ENCODE measurements around the gene SLC25A31. TPM values are rescaled to one million over a fixed set of nuclear protein-coding genes. Genes with fewer than 3 reads are reported as not detected.

SLC25A31 gene
- total and polyA plus RNA-seq, 10 of the 15 experiments (the other 5 are each of a cell fraction or from before 2014, with no cell fraction given) = not detected

GRCh38 chr4:127822430-127822829 lies 92.2 kb downstream of the SLC25A31 start (continued):
- no peak for TF ChIP-seq CUX1 (IDR thresholded peaks at IDR 0.05; ENCODE audit: insufficient replicate concordance, low read depth, low read length)
- no peak for TF ChIP-seq EP300 (IDR thresholded peaks at IDR 0.05; ENCODE audit: borderline replicate concordance in 1 of 2, control insufficient read depth in 1 of 2, low read depth in 2 of 2, low read length in 2 of 2)
- TF ChIP-seq CHD4 (IDR thresholded peaks at IDR 0.05) = no peak
- TF ChIP-seq E4F1 (IDR thresholded peaks at IDR 0.05; ENCODE audit: borderline replicate concordance, partially characterized antibody) = no peak

Other genes with a start within 250 kb of the SLC25A31 start
- gene INTU, start 97.4 kb upstream of the SLC25A31 start, total RNA-seq (2014; rRNA removed) = not detected in 2 replicates
- gene INTU, start 97.4 kb upstream of the SLC25A31 start, total RNA-seq (2014; rRNA removed; fragmentation: Illumina TruSeq; extraction: Trizol) = under 0.01 TPM in 1 of 2 replicates, not detected in the other
- 0.15 TPM in 1 of 2 replicates, not detected in the other for gene INTU, start 97.4 kb upstream of the SLC25A31 start, total RNA-seq (2021)
- gene INTU, start 97.4 kb upstream of the SLC25A31 start, polyA plus RNA-seq (2011; rRNA removed) = 0.03 and 0.04 TPM in 2 replicates
- under 0.01 TPM in 1 of 2 replicates, not detected in the other for gene INTU, start 97.4 kb upstream of the SLC25A31 start, polyA plus RNA-seq (2014; fragmentation: Illumina TruSeq; extraction: Trizol)
- under 1 TPM in 1 of 2 experiments, not detected in 1; 0.02 TPM for gene INTU, start 97.4 kb upstream of the SLC25A31 start, polyA plus RNA-seq (2014; fragmentation: Nextera tagmentation; extraction: Ambion mirVana)
- under 0.01 TPM in 1 of 2 replicates, not detected in the other for gene INTU, start 97.4 kb upstream of the SLC25A31 start, polyA plus RNA-seq (2014; rRNA removed)
- gene INTU, start 97.4 kb upstream of the SLC25A31 start, polyA plus RNA-seq (2016; fragmentation: Nextera tagmentation; extraction: Ambion mirVana) = not detected
- 12.0 and 12.1 TPM in 2 replicates for gene HSPA4L, start 51.9 kb downstream of the SLC25A31 start, total RNA-seq (2014; rRNA removed)
- 23.1 and 24.1 TPM in 2 replicates for gene HSPA4L, start 51.9 kb downstream of the SLC25A31 start, total RNA-seq (2014; rRNA removed; fragmentation: Illumina TruSeq; extraction: Trizol)
- 20.4 and 21.5 TPM in 2 replicates for gene HSPA4L, start 51.9 kb downstream of the SLC25A31 start, total RNA-seq (2021)
- 21.3 and 37.8 TPM in 2 replicates for gene HSPA4L, start 51.9 kb downstream of the SLC25A31 start, polyA plus RNA-seq (2011; rRNA removed)
- 23.8 and 30.2 TPM in 2 replicates for gene HSPA4L, start 51.9 kb downstream of the SLC25A31 start, polyA plus RNA-seq (2014; fragmentation: Illumina TruSeq; extraction: Trizol)
- 10 to 100 TPM in 1 of 2 experiments, 1 to 10 TPM in 1; 8.6 to 12.8 TPM for gene HSPA4L, start 51.9 kb downstream of the SLC25A31 start, polyA plus RNA-seq (2014; fragmentation: Nextera tagmentation; extraction: Ambion mirVana)
- 8.4 and 11.1 TPM in 2 replicates for gene HSPA4L, start 51.9 kb downstream of the SLC25A31 start, polyA plus RNA-seq (2014; rRNA removed)
- 10 to 100 TPM; 38.1 to 40.5 TPM for gene HSPA4L, start 51.9 kb downstream of the SLC25A31 start, polyA plus RNA-seq (2016; fragmentation: Nextera tagmentation; extraction: Ambion mirVana)
- gene PLK4, start 150.5 kb downstream of the SLC25A31 start, total RNA-seq (2014; rRNA removed) = 49.1 and 49.2 TPM in 2 replicates
- gene PLK4, start 150.5 kb downstream of the SLC25A31 start, total RNA-seq (2014; rRNA removed; fragmentation: Illumina TruSeq; extraction: Trizol) = 40.1 and 46.4 TPM in 2 replicates
- gene PLK4, start 150.5 kb downstream of the SLC25A31 start, total RNA-seq (2021) = 34.7 and 34.8 TPM in 2 replicates
- gene PLK4, start 150.5 kb downstream of the SLC25A31 start, polyA plus RNA-seq (2011; rRNA removed) = 54.9 and 90.6 TPM in 2 replicates
- 48.4 and 65.1 TPM in 2 replicates for gene PLK4, start 150.5 kb downstream of the SLC25A31 start, polyA plus RNA-seq (2014; fragmentation: Illumina TruSeq; extraction: Trizol)
- gene PLK4, start 150.5 kb downstream of the SLC25A31 start, polyA plus RNA-seq (2014; fragmentation: Nextera tagmentation; extraction: Ambion mirVana) = 10 to 100 TPM; 16.6 to 17.5 TPM
- 55.3 and 61.1 TPM in 2 replicates for gene PLK4, start 150.5 kb downstream of the SLC25A31 start, polyA plus RNA-seq (2014; rRNA removed)
- gene PLK4, start 150.5 kb downstream of the SLC25A31 start, polyA plus RNA-seq (2016; fragmentation: Nextera tagmentation; extraction: Ambion mirVana) = 10 to 100 TPM; 44.4 to 45.3 TPM
- gene MFSD8, start 234.8 kb downstream of the SLC25A31 start, total RNA-seq (2014; rRNA removed) = 19.4 and 21.7 TPM in 2 replicates
- 18.4 and 18.6 TPM in 2 replicates for gene MFSD8, start 234.8 kb downstream of the SLC25A31 start, total RNA-seq (2014; rRNA removed; fragmentation: Illumina TruSeq; extraction: Trizol)
- 13.5 and 17.0 TPM in 2 replicates for gene MFSD8, start 234.8 kb downstream of the SLC25A31 start, total RNA-seq (2021)
- gene MFSD8, start 234.8 kb downstream of the SLC25A31 start, polyA plus RNA-seq (2011; rRNA removed) = 27.7 and 45.4 TPM in 2 replicates
- 12.7 and 15.8 TPM in 2 replicates for gene MFSD8, start 234.8 kb downstream of the SLC25A31 start, polyA plus RNA-seq (2014; fragmentation: Illumina TruSeq; extraction: Trizol)
- 10 to 100 TPM; 18.2 to 29.9 TPM for gene MFSD8, start 234.8 kb downstream of the SLC25A31 start, polyA plus RNA-seq (2014; fragmentation: Nextera tagmentation; extraction: Ambion mirVana)
- 11.2 and 13.2 TPM in 2 replicates for gene MFSD8, start 234.8 kb downstream of the SLC25A31 start, polyA plus RNA-seq (2014; rRNA removed)
- 10 to 100 TPM; 16.8 to 18.8 TPM for gene MFSD8, start 234.8 kb downstream of the SLC25A31 start, polyA plus RNA-seq (2016; fragmentation: Nextera tagmentation; extraction: Ambion mirVana)
- 9.2 and 12.9 TPM in 2 replicates for gene ABHD18, start 235.0 kb downstream of the SLC25A31 start, total RNA-seq (2014; rRNA removed)
- 13.5 and 14.6 TPM in 2 replicates for gene ABHD18, start 235.0 kb downstream of the SLC25A31 start, total RNA-seq (2014; rRNA removed; fragmentation: Illumina TruSeq; extraction: Trizol)
- 10.4 and 11.1 TPM in 2 replicates for gene ABHD18, start 235.0 kb downstream of the SLC25A31 start, total RNA-seq (2021)
- gene ABHD18, start 235.0 kb downstream of the SLC25A31 start, polyA plus RNA-seq (2011; rRNA removed) = 10.1 and 16.3 TPM in 2 replicates
- gene ABHD18, start 235.0 kb downstream of the SLC25A31 start, polyA plus RNA-seq (2014; fragmentation: Illumina TruSeq; extraction: Trizol) = 13.3 and 17.7 TPM in 2 replicates
- 1 to 10 TPM; 3.4 to 3.5 TPM for gene ABHD18, start 235.0 kb downstream of the SLC25A31 start, polyA plus RNA-seq (2014; fragmentation: Nextera tagmentation; extraction: Ambion mirVana)
- gene ABHD18, start 235.0 kb downstream of the SLC25A31 start, polyA plus RNA-seq (2014; rRNA removed) = 7.3 and 8.3 TPM in 2 replicates
- 10 to 100 TPM in 1 of 2 experiments, 1 to 10 TPM in 1; 8.7 to 11.6 TPM for gene ABHD18, start 235.0 kb downstream of the SLC25A31 start, polyA plus RNA-seq (2016; fragmentation: Nextera tagmentation; extraction: Ambion mirVana)

Data from GM12878 (cell line).